GM15510 (cell line): ENCODE data around the gene ANKRD33B.

Experiments
- POLR2A ChIP-seq: IDR thresholded peaks from 3 replicates; pipeline ENCODE4 v1.6.1; 2011; ENCODE audit warnings: borderline replicate concordance; ENCODE audit not compliant: insufficient read length; ENCODE audit errors: extremely low read depth

Gene ANKRD33B

DNA sequence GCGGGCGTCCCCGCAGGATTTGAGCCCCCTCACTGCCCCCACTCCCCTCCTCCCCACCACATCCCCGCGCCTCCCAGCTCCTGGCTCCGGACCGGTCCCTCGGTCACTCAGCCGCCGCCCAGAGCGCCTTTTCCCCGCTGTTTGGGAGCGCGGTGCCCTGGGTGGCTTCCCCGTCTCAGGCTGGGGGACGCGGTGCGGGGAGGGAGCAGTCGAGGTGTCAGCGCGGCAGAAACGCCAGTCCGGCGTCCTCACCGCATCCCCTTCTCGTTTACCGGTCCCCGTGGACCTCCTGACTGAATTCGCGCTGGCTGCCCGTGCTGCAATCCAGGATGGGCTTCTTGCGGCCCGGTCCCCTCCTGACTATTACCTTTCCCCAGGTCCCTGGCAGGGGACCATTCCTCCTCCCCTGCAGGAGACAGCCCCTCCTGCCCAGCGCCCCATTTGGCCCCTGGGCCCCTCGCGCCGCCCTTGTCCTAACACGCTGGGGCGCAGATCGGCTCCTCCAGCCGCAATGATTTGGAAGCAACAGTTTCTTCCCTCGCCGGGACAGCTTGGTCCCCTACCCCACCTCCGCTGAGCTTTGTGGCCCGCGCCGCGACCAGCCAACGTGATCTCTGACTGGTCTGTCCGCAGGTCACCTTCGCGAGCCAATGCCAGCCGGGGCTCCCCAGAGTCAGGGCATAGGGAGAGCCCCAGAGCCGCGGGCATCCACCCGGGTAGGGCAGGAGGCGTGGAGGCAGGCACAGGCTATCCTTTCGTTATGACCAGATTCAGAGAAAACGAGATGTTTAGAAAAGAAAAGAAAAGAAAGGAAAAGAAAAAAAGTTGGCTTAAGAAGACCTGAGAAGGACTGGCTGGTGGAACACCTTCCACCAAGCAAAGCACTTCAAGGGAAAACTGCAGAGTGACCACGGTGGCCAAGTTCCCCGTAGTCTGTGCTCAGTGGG, 1.2 kb downstream of the ANKRD33B start:
- no peak for TF ChIP-seq POLR2A

DNA sequence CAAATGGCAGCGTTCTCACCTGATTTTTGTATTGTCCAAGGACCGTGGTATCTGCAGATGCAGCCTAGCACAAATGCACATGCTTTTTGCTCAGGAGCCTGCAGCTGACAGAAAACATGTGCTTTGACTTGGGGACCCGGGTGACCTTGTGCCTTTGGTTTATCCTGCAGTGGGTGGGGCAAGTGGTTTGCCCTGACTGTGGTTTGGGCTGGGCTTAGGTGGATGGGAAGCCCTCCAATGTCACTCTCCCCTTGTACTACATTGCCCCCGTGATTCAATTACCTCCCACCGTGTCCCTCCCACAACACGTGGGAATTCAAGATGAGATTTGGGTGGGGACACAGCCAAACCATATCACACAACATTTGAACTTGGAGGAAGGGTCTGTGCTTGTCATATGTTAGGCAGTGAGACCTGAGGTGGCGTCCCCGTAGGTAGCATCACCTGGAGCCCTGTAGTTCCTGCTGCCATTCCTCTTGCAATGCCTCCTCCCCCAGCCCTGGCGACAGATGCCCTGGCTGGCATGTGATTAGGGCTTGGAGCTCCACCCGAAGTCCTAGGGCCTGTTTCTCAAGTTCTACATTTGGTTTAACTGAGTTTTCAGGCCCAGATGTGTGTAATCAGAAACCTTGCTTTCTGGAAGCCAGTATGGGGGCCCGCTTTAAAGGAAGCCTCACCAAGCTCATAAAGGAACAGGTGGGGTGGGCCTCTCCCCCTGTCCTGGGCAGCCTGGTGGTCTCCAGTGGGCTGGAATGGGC, 2.1 kb downstream of the ANKRD33B start:
- peak; percentile 18 for TF ChIP-seq POLR2A

DNA sequence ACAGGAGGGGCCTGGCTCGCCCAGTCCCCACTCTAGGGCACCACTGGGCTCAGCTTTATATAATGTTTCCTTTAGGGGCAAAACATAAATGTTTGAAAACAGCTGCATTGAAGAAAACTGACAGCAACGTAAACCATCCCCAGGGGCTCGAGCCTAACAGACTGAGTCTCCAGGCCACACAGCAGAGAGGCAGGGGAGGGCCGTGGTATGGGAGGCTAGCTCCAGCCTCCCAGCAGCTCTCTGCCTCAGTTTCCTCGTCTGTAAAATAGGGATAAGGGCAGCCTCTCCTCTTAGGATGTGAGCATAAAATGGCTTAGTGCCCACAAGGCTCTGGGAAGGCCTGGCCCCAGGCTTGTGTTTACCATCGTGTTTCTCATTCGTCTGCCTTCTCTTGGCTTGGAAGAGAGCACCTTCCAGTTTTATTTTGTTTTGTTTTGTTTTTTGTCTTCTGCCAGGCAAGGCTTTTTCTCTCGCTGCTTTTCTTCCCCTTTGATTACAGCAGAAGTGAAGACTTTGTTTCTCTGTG, 2.7 kb downstream of the ANKRD33B start:
- no peak for TF ChIP-seq POLR2A

DNA sequence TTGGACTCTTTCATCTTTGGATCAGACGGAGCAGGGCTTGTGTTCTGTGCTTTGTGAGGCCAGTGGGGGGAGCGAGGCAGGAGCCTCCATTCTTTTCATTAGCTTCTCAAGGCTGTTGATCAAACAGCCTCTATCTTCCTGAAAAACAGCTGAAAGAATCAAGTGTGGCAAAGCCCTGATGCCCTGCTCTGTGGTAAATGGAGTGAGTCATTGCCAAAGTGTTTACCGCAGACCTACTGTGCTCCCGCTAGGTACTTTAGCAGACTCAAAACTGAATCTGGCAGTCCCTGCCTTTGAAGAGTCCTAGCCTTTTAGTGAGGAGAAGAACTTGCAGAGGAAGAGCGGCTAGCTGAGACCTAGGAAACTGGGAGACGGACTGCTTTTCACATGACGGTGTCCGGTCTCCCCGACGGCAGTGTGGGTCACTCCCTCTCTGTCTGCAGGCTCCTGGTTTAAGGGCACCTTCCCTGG, 3.3 kb downstream of the ANKRD33B start:
- no peak for TF ChIP-seq POLR2A

DNA sequence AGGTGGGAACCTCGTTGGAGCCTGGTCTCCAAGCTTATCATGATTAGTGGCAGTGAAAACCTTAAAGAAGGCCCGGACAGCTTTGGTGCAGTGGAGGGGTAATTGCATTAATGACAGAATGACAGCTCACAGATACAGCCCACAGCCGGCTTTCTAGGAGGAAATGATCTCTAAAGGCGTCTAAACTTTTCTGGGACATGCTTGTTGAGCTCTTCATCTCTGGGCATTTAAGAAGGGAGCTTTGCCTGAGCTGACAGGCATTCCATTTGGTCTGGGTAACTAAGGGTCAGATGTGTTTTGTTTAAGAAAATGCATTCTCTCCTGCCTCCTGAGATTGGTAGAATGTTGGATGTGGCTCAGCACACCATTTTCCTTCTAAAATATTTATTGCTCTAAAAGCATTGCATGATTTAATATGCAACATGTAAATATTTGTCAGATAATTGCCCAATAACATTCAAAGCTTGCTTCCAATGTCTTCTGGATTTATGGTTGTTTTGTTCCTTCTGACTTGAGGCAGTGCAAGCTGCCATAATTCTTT, 4.0 kb downstream of the ANKRD33B start:
- TF ChIP-seq POLR2A: no peak

DNA sequence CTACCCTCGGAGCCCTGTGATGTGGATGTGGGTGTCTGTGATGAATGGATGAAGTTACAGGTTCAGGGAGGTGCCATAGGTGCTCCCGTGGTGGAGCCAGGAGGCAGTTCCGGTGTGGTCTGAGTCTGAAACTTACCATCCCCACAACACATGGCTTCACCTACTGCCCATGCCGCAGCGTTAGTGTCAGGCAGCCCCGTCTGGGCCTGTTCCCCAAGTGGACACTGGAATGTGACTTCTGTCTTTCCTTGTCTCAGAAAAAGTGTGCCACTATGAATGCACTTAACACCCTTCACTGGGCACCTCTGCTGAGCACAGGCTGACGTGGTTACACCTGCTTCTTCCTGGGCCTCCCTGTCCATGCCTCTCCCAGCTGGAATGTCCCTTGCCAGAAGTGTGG, 8.6 kb downstream of the ANKRD33B start:
- TF ChIP-seq POLR2A: no peak

DNA sequence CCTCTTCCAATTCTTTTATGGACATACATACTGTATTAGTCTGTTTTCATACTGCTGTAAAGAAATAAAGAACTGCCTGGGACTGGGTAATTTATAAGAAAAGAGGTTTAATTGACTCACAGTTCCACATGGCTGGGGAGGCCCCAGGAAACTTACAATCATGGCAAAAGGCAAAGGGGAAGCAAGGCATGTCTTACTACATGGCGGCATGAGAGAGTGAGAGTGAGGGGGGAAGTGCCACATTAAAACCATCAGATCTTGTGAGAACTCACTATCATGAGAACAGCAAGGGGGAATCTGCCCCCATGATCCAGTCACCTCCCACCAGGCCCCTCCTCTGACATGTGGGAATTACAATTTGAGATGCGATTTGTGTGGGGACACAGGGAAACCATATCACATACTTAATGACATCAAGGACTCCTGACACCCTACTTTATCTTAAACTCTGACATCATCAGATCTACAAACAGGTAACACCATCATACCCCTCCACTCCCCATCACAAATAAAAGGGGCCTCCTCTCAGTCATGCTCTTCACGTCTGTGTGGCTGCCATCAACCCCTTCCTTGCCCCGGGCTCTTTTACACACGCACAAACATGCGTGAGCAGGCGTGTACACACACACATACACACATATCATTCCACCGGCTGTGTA, 9.7 kb downstream of the ANKRD33B start:
- no peak for TF ChIP-seq POLR2A

DNA sequence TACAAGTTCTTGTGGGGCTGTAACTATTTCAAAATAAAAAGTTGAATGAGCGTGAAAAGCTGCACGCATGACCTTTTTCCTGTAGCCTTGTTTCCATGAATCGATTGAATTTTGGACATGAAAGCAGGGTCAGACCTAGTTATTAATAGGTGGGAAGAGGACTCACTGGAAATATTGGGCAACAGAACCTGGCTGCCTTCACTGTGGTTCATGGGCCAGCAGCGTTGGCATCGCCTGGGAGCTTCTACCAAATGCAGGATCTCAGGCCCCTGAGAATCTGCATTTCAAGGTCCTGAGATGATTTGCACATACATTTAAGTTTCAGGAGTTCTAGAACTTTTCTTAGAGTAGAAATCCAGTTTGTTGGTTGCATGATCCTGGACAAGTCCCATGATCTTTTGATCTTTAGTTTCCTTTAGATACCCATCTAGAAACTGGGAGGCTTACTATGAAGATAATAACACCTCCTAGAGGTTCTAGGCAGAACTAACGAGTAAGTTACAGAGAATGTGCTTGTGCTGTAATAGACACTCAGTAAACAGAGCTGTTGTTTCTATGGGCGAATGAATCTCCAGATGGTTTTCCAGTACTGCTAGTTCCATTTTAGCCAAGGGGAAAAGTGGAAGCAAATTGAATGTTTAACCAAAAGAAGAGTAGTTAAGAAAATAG, 12.4 kb downstream of the ANKRD33B start:
- no peak for TF ChIP-seq POLR2A

DNA sequence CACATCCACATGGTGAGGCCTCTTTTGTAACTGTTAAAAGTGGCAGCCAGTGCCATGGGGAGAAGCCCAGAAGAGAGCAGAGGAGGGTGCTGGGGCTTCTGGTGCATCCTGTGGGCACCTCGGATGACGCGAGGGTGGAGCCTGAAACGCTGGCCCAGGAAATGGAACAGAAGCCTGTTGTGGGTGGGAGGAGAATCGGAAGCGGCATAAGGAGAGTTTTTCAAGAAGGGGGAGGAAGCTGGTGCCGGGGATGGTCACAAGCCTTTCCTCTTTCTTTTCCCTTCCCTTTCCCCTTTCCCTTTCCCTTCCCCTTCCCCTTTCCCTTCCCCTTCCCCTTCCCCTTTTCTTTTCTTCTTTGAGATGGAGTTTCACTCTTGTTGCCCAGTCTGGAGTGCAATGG, 12.9 kb downstream of the ANKRD33B start:
- TF ChIP-seq POLR2A: no peak

DNA sequence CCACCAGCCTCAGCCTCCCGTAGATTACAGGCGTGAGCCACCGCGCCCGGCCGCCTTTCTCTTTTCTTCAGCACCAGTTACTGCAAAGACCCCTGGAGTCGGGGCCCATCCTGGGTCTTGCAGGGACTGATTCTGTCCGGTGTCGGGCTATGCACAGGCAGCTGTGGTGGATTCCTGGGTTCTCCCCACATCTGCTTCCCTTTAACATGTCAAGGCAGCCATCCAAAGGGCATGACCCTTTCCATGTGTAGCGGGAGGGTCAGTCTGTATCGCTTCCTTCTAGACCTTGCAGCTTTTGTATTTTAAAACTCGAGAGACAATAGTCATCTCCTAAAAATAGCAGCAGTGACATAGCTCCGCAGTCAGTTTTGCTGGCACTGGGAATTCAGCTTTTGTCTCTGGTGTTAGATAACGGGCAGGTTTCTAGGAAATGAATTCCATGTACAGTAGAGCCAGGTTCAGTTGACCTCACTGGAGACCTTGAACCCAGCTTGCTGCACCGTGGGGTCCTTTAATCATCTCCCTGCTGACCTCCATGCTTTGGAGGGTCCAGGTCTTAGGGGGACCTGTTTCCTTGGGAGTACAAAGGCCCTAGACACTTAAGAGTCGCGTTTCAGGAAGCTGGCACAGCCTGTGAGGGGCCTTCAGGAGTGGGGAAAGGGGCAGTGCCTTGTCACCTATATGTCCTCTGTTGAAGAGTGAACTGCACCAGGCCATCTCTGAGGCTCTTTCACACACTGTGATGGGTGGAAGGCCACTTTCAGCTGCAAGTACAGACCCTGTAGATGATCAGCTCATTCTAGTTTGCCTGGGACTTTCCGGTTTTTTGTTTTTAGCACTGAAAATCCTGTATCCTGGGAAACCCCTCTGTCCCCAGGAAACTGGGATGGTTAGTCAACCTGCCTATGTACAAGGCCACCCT, 13.8 kb downstream of the ANKRD33B start:
- TF ChIP-seq POLR2A: no peak

DNA sequence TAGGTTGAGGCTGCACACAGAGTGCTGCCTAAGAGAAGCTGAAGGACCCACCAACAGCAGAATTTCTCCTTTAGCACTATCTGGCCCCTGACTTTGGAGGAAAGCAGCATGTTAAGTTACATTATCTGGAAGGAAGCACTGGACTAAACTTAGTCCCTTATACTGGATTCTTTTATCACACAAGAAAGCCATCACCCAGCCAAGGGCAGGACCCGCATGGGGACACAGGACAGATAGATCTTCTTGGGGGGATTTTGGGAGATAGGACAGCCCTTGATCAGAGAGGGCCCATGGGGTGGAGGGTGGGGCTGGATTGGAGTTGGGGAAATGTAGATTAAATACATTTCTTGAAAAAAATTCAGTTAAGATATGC, 14.4 kb downstream of the ANKRD33B start:
- no peak for TF ChIP-seq POLR2A

DNA sequence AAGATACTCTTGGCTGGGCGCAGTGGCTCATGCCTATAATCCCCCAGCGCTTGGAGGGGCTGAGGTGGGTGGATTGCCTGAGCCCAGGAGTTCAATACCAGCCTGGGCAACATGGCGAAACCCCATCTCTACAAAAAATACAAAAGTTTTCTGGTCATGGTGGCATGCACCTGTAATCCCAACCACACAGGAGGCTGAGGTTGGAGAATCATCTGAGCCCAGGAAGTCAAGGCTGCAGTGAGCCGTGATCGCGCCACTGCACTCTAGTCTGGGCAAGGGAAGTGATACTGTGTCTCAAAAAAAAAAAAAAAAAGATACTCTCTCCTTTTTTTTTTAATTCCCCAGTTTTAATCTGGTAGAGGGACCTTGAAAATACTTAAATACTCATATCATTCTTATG, 15.0 kb downstream of the ANKRD33B start:
- no peak for TF ChIP-seq POLR2A

DNA sequence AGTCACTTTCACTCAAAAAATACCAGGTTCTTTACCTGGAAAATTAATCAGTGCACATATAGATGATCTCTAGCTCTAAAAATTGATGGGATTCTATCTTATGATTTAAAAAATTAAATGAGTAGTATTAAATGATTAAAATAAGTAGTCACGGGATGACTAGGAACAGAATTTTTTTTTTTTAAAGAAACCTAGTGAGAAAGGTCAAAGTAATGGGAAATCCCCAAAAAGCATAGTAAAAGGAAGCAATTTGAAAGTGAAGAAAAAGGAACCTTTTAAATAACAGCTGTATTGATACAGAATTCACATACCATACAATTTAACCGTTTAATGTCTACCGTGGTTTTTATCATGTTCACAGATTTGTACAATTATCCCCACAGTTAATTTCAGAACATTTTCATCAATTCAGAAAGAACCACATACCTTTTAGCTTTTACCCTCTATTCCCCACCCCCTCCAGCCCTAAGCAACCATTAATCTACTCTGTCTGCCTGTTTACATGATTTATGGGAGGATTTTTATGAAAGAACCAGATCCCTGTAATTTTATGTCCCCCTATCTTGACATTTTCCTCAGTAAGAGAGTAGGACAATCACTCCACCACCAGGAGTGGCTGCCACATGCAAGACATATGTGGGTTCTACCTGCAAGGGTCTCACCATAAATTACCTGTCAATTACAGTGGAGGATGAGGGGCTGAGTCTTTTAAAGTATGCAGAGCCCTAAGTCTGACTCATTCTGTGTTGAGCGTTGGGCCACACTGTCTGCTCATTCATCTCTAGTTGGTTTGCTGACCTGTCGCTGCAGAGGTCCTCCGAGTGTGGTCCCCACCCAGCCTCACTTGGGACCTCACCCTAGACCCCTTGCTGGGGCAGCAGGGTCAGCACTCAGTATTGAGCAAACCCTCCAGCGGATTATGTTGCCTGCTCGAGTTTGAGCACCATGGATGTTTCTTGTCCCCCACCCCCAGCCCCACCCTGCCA, 16.0 kb downstream of the ANKRD33B start:
- no peak for TF ChIP-seq POLR2A
